AG09319 (cell line): ENCODE measurements around the gene OTUD5.

ENCODE experiments used
- DNase-seq: peaks from one replicate; pipeline ENCODE4 v3.0.0-alpha.2; 2010; ENCODE audit warnings: low read depth; ENCODE audit errors: extremely low read depth
- TF ChIP-seq, protein P1 (sequence below): IDR thresholded peaks from 2 replicates; pipeline ENCODE4 v1.5.1; 2011; ENCODE audit warnings: low read depth, mild to moderate bottlenecking, inconsistent platforms, low read length, moderate library complexity

Gene OTUD5

DNA sequence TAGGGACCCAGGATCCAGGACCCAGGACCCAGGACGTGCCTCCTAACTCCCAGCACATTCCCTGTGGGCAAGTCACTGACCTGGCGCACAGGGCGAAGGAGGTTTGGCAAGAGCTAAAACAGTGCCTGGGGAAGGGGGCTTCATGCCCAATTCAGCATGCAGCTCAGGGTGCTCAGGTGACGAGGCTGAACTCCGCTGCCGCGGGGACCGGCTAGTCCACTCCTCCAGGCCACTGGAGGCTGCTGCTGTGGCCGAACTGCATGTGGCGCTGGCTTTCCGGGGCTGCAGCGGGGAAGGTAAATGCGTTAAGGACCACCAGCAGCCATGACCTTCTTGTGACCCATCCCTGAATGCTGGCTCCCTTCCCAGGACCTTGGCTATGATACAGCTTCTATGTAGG, 33.6 kb downstream of the OTUD5 start:
- TF ChIP-seq, protein P1, sequence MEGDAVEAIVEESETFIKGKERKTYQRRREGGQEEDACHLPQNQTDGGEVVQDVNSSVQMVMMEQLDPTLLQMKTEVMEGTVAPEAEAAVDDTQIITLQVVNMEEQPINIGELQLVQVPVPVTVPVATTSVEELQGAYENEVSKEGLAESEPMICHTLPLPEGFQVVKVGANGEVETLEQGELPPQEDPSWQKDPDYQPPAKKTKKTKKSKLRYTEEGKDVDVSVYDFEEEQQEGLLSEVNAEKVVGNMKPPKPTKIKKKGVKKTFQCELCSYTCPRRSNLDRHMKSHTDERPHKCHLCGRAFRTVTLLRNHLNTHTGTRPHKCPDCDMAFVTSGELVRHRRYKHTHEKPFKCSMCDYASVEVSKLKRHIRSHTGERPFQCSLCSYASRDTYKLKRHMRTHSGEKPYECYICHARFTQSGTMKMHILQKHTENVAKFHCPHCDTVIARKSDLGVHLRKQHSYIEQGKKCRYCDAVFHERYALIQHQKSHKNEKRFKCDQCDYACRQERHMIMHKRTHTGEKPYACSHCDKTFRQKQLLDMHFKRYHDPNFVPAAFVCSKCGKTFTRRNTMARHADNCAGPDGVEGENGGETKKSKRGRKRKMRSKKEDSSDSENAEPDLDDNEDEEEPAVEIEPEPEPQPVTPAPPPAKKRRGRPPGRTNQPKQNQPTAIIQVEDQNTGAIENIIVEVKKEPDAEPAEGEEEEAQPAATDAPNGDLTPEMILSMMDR = no peak
- no peak for DNase-seq

DNA sequence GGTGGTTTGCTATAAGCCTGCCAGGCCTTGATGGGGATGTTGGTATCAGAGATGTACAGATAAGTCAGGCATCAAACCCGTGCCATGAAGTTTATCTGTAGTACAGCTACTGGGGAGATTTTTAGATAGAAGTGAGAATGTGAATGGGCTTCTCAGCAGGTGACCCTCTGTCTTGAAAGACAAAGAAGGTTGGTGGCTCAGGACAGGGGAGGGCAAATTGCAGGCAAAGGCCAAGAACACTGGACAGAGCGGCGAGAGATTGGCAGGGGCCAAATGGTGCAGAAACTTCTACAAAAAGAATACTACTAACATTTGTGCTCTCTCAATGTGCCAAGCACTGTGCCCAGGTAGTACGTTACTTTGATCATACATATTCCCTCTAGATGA, 36.7 kb downstream of the OTUD5 start:
- no peak for DNase-seq
- TF ChIP-seq, protein P1 = no peak

DNA sequence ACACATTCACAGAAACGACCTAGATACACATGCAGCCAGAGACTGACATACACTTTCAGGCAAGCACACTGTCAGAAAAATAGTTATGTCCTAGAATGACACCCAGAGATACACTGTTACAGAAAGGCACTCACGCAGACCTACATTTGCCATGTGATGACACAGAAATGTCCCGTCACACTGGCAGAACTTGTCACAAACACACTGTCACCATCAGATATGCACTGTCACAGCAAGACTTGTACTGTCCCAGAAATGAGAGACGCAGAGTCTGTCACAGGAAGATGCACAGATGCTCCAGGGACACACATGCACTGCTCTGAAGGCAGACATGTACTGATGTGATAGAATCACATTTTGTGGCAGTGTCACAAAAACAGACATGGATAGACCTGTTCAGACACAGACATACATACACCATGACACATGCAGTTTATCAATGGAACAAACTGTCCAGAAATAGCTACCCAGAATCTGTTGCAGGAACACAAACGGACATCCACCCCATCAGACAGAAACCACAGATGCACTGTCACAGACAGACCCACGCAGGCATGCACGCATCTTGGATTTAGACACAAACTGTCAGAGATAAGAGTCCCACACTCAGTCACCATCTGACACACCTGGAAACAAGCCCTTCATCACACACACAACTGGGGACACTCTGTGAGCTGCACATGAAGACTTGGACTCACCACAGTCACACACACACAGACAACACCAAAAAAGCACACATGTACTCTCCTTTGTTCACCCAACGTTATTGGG, 37.3 kb downstream of the OTUD5 start:
- TF ChIP-seq, protein P1 = no peak
- DNase-seq = no peak

DNA sequence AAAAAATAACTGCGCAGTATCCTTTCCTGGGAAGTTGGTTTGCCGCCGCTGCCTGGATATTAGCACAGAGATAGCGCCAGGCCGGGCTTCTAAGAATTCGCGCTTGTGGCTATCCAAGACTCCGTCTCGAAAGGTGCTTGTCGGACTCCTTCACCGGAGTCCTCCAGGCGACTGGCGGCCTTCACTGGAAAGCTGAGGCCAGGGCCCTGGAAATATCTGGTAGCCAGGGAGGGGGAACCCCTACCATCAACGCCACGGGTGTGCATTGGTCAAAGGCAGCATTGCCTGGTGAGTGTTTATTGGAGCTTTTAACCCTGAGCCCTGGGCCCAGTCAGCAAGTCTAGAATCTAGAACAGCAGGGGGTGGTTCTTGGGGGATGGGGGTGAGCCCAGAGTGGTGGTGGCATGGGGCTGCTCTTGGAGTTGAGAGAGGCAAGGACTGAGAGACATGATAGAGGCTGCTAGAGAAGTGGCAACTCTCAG, 38.0 kb downstream of the OTUD5 start:
- DNase-seq = no peak
- TF ChIP-seq, protein P1 = no peak

DNA sequence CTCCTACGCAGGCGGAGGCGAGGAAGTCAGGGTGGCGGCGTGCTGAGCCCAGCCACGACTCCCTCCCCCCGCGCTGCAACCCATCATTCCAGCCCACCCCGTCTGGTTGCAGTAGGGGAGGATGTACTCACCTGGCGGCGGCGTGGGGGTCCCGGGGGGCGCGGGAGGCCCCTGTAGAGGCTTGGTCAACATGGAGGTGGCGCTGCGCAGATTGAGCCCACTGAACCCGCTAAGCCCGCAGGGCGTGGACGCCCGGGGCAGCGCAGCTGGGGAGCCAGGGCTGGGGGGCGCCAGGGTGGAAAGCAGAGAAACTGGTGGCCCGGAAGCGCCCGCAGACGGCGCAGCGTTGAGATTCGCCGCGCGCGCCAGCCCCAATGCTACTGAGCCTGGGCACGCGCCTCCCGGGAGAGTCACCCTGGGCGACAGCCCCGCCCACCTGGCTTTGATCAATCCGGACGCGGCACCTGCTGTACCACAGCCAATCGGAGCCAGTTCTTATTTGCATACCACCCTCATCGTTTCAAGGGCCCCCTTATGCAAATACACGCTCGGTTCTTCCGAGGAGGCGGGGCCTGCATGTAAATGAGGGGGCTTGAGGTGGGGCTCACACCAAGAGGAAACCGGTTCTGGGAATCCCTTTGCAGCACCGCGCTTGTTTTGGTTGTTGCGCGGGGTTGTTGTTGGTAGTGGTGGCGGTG, 38.6 kb downstream of the OTUD5 start, which contains the start of gene PIM2:
TSS of gene PIM2 (minus strand) at position 382 of the 698 bp plus-strand sequence. CDS start at position 192, 190 bp downstream.
- TF ChIP-seq, protein P1 = no peak

DNA sequence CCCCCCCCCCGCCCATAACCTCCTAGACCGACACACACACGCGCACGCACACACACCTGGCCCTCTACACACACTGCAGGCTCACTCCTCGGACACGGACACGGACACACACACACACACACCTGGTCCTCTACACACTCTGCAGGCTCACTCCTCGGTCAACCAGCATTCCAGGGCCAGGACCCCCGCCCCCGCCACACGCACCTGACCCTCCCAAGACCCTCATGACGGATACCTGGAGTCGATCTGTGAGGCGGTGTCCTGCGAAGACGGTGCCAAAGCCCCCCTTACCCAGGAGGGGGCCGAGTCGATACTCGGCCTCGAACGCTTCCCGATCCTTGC, 39.1 kb downstream of the OTUD5 start:
- DNase-seq = no peak
- TF ChIP-seq, protein P1 = no peak

More for the DNA sequence above, 38.6 kb downstream of the OTUD5 start, which contains the start of gene PIM2:
- DNase-seq = no peak

DNA sequence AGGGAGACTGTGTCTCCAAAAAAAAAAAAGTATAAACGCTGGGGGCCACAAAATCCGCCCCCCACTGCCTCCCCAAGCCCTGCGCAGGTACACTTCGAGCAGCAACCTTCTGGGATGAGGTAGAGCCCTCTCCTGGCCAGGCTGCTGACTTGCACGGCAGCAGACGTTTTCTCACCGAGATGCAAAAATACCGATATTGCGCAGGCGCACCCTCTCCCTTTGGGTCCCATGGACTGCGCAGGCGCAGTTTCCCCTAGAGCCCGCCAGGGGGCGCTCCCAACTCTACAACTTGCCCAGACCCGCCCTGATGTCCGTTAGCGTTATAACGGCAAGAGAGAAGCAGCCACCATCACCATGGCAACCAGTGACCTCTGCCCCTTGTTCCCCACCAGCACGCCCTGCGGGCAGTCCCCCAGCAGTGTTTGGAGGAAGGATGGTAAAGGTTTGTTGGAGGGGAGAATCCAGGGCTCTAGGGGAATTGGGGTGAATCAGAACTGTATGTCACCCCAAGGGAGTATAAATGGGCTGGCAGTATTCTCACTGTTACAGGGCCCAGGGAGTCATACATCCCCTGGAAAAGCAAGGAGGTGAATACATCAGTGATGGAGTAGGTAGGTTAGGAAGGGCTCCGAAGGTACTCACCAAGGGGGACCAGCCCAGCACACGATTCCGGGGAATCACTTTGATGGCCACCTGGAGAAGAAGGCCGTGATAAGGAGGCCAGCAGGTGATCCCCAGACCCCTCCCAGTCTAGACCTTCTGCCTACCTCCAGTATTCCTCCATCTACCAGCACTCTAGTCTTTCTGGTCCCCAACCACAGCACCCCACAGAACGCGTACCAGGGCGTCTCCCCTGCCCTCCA, 40.0 kb downstream of the OTUD5 start:
- TF ChIP-seq, protein P1 = peak; percentile 84
- peak; percentile 65 for DNase-seq
